HG03558 (cell line): Measurements from ENCODE around the gene RPL26.
"Not testable (repeated sequence)": the region's sequence is repeated elsewhere in the genome, so short reads cannot be mapped to it uniquely, and the experiment has no call there.

ENCODE experiments used
- ATAC-seq: cut with Tn5 transposase; IDR thresholded peaks from one replicate; pipeline ENCODE4 v1.9.1; 2021; ENCODE audit warnings: moderate number of reproducible peaks; ENCODE audit not compliant: unreplicated experiment; ENCODE audit errors: extremely low read depth

The RPL26 gene

GRCh38 chr17:8397636-8398035 is 14.6 kb upstream of the RPL26 start, which contains the start of gene RNF222:
Gene RNF222 (minus strand): TSS chr17:8397827. CDS start chr17:8393461, 4,366 bp downstream.
- no peak for ATAC-seq

GRCh38 chr17:8394497-8394896 is 11.5 kb upstream of the RPL26 start:
- ATAC-seq, result not testable (repeated sequence)

GRCh38 chr17:8393470-8394231 is 10.7 kb upstream of the RPL26 start:
- ATAC-seq, result no peak

GRCh38 chr17:8392674-8393469 is 9.9 kb upstream of the RPL26 start:
- no peak for ATAC-seq

- no peak for ATAC-seq
Observed at GRCh38 chr17:8392274-8392673, 9.3 kb upstream of the RPL26 start.

GRCh38 chr17:8391711-8392110 is 8.7 kb upstream of the RPL26 start:
- ATAC-seq, result no peak

- no peak for ATAC-seq
Observed at GRCh38 chr17:8387914-8388651, 5.1 kb upstream of the RPL26 start.

- ATAC-seq, result no peak
Observed at GRCh38 chr17:8386841-8387240, 3.8 kb upstream of the RPL26 start.

GRCh38 chr17:8384801-8385378 is 1.9 kb upstream of the RPL26 start:
- no peak for ATAC-seq

GRCh38 chr17:8382880-8383142 is 182 bp downstream of the RPL26 start:
- no peak for ATAC-seq

- no peak for ATAC-seq
Observed at GRCh38 chr17:8382052-8382879, 727 bp downstream of the RPL26 start.

- ATAC-seq, result no peak
Observed at GRCh38 chr17:8380049-8380448, 2.9 kb downstream of the RPL26 start.

- not testable (repeated sequence) for ATAC-seq
Observed at GRCh38 chr17:8378117-8378516, 4.9 kb downstream of the RPL26 start.

- ATAC-seq, result no peak
Observed at GRCh38 chr17:8377422-8377821, 5.6 kb downstream of the RPL26 start.

GRCh38 chr17:8376271-8377067 is 6.5 kb downstream of the RPL26 start, which contains the start of gene KRABD2:
Gene KRABD2 (minus strand): TSS chr17:8376704.
- no peak for ATAC-seq

- no peak for ATAC-seq
Observed at GRCh38 chr17:8375738-8376259, 7.2 kb downstream of the RPL26 start.

- ATAC-seq, result not testable (repeated sequence)
Observed at GRCh38 chr17:8373856-8374255, 9.1 kb downstream of the RPL26 start.

GRCh38 chr17:8372422-8372821 is 10.6 kb downstream of the RPL26 start:
- ATAC-seq, result no peak

- no peak for ATAC-seq
Observed at GRCh38 chr17:8371786-8372185, 11.2 kb downstream of the RPL26 start.
